ENCODE data around the gene IGSF5.
"Not testable (repeated sequence)": the region's sequence is repeated elsewhere in the genome, so short reads cannot be mapped to it uniquely, and the experiment has no call there.

Gene IGSF5

DNA sequence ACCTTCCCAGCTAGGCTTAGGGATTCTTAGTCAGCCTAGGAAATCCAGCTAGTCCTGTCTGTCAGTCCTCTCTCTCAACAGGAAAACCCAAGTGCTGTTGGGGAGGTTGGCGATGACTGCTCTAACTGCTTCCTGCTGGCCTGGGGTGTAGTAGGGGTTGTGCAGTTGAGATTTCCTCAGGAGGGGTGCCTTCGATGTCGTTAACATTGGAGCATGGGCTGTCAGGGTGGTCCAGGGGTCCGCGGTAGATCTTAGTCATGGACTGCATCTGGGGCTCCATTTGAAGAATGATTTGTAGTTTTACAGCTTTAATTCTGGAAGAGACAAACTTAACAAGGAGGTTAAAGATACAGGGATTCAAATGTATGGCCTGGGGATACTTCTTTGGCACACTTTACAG, 5.5 kb upstream of the IGSF5 start:
- DNase-seq, result not testable (repeated sequence)

DNA sequence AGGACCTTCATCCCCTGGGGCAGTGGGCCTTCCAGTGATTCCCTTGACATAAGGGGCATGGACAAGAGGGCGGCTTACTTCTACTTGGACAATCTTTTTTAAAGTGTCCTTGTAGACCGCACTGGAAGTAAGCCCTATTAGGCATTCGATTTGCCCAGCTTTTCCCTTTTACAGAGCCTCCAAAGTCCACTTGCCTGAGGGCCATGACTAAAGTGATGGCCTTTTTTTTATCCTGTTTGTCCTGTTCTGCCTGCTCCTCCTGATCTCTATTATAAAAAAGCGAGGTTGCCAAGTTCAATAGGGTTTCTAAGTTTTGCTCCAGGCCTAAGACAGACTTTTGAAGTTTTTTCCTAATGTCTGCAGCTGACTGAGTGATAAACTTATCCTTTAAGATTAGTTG, 2.4 kb upstream of the IGSF5 start:
- DNase-seq, result not testable (repeated sequence)

DNA sequence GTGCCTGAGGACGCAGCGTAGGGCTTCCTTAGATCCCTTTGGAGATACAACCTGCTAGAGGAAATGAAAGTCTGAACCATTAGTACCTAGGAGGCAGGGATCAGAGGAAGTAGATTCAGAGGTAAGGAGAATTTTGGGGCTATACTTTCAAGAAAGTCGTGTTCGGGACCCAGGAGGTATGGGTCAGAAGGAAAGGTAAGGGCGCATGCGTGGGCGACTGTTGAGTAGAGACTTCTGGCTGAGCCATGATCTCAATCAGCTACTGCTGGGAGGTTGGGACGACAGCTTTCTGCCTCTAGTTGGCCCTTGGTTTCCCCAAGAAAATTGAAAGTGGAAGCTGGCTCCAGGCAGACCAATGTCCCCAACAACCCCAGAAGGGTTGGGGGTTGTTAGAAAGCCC, 349 bp downstream of the IGSF5 start:
- not testable (repeated sequence) for DNase-seq

DNA sequence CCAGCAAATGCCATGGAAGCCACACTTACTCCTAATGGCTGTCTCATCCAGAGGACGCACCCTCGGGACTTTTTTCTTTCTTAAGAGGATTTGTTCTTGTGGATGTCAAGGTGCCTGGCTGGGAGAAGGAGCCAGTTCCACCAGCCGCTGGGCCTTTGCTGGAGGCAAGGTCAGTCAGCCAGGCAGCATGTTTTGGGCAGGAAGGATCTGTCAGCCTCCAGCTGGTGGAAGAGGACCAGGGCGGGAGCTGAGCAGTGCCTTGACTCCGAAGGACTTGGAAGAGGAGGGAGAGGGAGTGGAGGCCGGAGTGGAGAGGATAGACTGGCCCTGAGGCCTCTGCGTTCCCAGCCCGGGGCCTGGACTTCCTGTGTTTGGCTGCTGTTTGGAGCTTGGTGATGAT, 5.7 kb downstream of the IGSF5 start:
- no peak for DNase-seq

DNA sequence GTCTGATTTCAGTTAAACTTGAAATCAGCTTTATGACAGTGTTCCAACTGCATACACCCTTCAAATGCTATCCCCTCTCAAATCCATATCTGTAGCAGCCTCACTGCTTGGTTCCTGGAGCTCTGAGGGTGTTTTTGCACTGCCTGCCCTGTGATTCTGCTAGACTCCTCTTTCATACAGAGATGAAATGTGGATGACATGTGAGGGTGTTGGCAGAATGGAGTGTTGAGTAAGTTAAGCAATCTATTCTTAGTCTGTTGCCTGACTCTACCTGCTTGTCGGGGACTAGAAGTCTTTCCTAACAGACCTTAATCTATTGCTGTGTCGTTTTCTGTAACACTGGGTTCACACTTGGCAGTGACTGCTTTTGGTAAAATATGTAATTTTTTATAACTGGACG, 9.8 kb downstream of the IGSF5 start:
- DNase-seq, result no peak

DNA sequence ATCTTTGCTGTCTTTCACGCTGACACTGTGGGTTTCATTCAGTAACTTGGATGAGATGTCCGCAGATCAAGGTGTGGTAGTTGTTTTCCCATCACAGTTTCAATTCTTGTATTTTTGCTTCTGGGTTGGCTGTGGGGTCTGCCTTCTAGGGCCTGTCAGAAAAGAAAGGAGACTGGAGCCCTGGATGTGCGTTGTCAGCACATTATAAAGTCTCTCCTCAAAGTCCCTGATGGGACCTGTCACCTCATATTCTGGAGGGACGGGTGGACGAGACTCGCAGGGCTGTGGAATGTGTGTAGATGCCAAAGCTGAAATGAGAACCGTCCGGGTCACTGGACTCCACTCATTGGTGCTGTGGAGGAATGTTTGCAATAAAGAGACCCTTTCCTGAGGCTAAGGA, 11.3 kb downstream of the IGSF5 start:
- DNase-seq, result no peak

DNA sequence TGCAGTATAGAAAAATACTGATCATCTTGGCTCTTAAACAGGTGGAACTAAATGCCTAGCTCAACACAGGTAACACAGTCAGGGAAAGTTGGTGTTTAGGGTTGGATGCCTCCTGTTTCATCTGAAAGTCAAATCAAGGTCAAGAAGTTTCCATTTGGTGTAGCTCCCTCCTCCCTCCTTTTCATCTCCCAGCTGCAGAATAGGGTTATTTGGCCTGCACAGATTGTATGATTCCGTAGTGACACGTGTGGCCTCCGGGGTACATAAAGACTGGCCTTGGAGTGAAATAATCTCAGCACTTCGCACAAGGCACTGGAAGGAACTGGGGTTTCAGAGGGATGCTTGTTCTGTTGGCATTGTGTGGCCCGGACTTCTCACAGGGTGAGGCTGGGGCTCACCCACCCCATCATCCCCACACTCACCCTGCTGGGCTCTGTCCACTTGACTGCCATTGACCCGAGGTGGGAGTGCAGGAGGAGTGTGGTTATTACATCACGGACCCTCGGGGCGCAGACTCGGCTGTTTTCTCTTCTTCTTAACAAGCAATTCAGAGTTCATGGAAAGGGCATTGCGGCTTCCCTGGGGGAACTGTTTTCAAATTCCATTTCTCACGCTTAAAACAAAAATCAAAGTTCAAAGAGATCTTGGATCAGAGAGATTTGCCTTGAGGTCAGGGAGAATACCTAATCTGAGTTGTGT, 18.4 kb downstream of the IGSF5 start:
- no peak for DNase-seq

DNA sequence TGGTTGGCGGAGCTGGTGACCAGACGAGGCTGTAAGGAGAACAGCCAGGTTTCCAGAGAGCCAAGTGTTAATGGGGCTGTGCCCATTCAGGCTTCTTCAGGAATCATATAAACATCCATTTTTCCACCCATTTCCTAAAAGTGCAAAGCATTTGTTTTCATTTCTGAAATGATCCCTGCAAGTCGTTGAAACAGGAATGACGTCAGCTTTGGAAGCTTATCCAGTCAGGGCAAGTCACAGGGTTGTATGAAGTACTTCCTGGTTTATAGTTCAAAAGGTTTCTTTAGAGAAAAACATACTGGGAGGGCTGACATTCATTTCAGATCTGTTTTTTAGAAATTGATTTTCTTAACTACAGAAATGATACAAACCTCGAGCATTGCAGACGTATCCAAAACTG, 29.2 kb downstream of the IGSF5 start:
- DNase-seq, result no peak

DNA sequence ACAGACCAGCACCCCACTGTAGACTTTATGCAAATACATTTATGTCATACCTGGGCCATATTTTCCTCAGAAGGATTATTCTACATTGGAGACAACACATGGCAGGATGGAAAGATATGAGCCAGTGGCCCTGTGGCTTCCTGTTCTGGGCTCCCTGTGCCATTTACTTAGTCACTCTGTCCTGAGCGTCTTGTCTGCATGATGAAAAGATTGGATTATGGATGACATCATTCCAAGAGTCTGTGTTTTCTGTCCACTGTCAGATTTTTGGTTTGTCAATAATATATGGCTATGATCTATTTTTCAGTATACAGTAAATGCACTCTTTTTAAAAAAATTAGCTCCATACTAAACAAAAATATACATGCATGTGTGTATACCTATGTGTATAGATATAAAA, 30.8 kb downstream of the IGSF5 start:
- DNase-seq, result no peak

DNA sequence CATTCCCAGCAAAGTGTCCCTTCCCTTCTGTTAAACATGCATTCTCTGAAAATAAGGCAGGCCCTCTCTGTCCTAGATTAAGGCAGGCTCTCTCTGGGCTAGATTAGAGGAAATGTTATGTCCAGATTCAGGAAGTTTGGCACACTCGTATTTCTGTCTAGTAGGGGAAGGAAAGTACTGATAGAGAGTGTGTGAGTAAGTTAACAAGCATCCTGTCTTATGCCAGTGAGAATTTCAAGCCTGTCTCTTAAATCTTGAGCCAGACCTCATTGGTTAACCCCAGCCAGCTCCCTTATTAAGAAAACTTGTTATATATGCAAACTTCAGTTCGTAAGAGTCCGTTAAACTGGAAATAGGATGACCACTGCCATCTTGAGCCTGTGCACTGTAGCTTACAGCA, 31.6 kb downstream of the IGSF5 start:
- no peak for DNase-seq

DNA sequence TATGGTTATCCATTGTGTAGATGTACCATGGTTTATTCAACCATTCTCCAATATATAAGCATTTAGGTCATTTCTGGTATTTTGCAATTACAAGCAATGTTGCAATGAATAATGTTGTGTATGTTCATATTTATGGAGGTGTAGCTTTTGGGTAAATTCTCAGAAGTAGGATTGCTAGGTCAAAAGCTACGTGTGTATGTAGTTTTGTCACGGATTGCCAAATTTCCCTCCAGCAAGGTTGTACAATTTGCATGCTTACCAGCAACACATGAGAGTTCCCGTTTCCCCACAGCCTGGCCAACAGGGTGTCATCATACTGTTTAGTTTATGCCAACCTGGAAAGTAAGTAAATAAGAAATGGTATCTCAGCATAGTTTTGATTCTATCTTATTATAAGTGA, 36.3 kb downstream of the IGSF5 start:
- DNase-seq, result no peak

DNA sequence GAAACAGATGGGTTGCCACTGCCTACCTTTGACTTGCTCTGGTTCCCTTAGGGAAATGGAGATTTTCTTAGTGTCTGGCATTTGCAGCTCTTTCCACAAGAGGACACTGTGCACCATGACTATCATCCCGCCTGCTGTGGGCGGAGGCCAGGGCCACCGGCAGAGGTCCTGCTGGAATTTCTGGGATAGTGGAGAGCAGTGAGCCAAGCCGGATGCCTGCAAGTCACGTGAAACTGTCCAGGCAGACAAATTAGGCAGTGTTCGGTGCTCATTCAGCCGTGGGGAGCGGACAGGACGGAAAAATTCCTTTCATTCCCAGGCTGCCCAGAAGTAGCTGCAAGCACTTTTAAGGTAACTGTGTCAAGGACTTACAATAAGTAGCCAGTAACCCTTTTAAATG, 43.4 kb downstream of the IGSF5 start:
- DNase-seq, result no peak

DNA sequence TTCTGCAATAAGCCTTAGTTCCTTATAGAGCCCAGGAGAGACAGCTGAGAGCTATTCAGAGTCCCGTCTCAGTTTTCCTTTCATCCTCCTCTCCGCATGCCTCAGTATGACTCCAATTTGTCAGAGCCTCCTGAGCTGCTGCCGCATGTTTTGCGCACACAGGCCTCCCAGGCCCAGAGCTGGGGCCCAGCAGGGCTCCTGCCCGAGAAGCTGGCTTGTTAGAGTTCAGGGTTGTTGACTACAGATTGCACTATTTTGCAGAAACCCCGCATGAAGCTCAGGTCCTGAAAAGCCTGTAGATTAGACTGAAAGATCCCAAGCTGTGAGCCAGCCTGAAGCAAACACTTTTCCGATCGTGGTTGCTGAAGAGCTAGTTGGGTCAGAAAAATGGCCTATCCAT, 51.5 kb downstream of the IGSF5 start:
- DNase-seq, result no peak

DNA sequence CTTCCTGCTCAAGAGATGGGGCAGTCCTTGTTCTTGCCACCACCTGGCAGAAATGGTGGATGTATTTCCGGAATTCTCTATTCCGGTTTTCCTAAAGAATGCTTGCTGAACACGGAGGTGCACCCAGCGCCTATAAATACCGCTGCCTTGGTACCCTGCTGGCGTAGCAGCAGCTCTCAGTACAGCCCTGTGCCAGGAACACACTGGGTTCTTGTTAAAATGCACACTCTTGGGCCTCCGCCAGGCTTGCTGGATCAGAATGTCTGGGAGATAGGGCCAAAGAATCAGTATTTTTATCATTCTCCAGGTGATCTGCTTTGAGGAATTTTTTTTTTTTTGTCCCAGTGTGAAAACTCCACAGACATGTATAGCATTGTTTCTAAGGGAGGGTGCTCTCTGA, 54.2 kb downstream of the IGSF5 start:
- no peak for DNase-seq

DNA sequence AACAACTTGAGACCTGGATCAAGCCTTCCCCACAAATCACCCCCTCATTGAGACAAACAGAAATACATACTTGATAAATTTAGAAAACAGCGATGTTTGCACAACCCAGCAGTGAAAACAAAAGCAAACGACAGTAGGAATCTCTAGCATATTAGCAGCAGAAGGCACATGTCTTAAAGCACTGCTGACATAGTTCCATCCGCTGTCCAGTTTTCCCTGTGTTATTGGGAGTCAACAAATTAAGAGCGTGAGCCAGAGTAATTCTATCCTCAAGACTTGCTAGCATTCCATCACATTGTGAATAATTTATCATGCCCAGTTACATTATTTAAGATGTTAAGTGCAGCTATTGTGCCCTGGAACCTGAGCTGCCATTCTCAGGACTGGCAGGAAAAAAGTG, 55.3 kb downstream of the IGSF5 start:
- DNase-seq, result no peak

DNA sequence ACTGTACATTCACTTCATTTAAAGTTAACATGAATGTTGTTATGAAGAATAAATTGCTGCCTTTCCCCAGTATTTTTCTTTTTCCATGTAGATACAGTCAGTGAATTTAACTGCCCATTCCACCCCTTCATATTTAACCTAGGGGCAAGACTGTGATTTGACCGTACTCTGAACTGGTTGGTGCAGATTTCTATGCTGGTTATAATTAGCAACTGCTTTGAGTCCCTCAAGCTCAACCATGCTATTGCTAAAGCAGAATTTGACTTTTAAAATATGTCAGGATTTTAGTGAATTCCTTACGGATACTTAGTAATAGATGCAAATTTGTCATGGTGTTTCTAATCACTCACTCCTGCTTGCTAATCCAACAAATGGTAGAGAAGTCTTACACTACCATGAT, 57.2 kb downstream of the IGSF5 start:
- DNase-seq, result no peak

DNA sequence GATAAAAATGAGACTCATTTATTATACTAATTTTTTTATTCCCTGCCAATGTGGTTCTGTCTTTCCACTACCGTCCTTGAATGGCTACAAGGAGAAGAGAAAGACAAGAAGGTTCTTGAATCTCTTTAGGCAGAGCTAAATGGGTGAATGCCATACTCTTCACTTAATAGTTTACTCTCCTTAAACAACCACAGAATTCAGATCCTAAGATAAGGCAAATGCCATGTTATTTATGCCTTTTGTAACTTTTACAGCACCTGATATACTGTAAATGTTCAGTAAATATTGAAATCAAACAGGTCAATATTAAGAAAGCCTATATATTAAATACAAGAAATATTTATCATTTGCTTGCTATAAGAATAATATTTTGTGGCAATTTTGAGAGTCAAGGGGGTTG, 58.4 kb downstream of the IGSF5 start:
- no peak for DNase-seq

DNA sequence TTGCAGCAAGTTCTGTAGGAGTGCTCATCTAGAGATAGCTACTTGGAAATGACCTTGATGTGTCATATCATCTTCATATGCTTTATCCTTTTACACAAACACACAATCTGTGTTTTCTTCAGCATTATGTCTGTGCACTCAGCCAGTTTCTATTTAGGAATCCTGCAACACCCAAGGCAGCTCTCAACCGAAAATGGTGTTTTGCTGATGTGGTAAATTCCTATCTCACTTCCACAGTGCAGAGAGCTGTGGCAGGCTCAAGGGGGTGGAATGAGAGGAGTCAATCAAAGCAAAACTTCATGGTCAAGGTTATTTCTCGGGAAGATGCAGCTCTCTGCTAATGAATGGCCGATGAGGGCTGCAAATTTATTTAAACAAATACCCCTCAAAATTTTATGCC, 59.3 kb downstream of the IGSF5 start:
- DNase-seq, result no peak

DNA sequence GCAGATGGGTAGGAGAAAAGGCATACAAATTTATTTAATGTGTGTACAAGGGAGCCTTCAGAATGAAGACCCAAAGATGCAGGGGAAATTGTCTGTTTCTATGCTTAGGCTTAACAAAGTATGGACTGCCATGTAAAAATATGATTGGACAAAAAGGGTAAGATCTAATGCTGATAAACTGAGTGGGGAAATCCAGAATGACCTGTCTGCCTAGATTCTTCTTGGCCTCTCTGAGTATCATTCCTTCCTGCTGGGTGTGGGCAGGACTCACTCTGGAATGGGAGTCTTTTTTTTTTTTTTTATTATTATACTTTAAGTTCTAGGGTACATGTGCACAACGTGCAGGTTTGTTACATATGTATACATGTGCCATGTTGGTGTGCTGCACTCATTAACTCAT, 61.0 kb downstream of the IGSF5 start:
- no peak for DNase-seq

DNA sequence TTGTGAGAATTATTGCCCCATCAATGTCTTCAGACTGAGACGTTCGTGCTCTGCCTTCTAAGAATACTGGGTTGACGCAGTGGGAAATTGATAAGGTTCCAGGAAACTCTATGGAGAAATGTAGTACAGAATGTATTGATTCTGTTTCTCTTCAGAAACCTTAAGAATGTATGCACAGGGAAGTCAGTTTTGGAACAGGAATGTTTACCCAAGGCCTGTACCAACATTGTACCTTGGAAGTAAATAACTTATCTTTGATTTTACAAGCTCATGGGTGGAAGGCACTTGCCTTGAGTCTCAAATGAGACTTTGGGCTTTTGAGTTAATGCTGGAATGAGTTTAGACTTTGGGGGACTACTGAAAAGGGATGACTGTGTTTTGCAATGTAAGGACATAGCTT, 62.8 kb downstream of the IGSF5 start:
- DNase-seq, result no peak

DNA sequence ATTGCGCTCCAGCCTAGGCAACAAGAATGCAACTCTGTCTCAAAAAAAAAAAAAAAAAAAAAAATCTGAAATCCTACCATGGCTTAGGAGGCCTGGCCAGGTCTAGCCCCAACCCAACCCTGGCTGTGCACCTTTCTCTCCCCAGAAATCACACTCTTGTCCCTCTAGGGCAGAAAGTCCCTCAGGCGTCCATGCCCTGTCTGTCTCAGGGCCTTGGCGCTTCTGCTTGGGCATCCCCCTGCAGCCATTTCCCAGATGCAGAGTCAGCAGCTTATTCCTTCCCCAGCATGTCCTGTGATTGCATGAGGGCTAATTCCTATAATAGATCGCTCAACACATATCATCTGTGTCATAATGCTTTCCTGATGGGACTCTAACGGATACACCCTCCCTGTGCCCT, 65.0 kb downstream of the IGSF5 start:
- DNase-seq, result no peak

DNA sequence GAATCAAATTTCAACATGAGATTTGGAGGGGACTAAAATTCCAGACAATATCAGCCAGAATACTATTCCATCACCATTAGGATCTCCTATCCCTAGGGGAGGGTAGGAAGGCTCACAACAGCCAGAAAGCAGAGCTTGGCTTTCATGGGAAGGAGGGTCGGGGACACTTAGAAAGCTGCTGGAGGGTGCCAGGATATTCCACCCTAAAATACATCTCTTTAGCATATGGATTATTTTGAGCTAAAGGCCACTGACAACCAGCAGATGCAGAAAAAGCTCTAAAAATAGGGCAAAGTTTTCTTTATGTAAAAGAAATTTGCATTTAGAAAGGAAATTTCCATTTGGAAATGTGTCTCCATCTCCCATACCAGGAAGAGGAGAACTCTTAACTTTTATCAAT, 68.0 kb downstream of the IGSF5 start:
- DNase-seq, result no peak

DNA sequence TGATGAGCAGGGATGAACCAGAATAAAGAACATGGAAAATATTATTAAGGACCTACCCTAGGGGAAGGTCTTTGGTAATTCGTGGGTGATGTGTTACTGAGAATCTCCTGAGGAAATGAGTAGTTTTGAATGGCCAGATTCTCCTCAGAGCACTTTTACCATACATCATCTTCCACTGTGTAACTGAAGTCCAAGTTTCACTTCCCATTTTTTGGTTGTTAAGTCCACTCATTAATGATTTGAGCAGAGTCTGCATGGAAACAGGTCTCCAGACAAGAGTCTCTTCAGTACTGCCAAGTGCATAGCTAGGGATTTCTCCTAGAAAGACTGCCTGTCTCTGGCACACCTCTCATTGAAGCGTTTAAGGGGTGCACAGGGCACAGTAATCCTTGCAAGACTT, 73.6 kb downstream of the IGSF5 start:
- DNase-seq, result no peak

DNA sequence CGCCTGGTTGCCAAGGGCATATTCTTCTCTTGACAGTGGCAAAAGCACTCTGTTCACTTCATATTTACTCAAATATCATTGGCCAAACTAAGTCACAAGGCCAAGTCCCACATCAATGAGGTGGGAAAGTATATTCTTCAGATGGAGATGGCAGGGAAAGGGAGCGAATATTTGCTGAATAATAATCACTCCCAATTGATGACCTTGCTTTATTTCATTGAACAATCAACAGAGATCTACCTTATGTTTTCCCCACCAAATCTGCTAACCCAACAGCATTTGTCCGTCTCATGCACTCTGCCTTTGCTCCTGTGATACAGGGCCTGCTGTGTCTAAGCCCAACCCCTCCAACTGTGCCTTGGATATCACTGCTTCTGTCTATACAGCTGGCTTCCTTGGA, 77.1 kb downstream of the IGSF5 start:
- DNase-seq, result no peak

DNA sequence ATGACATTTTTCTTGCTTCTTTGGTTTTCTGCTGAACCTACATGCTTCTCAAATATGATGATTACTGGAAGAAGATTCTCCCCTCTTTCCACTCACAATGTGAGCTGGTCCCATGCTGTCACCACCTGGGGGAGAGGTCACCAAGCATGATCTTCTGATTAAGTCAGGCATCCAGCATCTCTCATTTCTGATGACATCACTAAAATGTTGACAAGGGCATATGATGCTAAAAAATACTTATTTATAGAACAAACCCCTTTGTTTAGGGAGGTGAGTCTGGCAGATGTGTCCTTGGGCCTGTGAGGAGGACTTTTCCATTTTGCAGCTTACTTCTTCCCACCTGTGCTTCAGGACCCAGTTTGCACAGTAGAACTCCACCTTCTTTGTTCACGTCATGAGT, 80.3 kb downstream of the IGSF5 start:
- DNase-seq, result no peak

DNA sequence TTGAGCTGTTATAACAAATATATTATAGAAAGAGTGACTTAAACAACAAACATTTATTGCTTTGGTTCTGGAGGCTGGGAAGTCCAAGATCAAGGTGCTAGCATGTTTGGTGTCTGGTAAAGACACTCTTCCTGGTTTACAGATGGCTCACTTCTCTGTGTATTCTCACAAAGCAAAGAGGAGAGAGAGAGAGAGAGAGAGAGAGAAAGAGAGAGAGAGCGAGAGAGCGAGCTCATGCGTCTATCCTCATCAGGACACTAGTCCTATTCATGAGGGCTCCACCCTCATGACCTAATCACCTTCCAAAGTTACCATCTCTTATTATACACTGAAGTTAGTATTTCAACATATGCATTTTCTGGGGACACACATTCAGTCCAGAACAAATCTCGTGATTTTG, 89.6 kb downstream of the IGSF5 start:
- no peak for DNase-seq
